ENCODE data around the gene SUSD6. TPM values are rescaled to one million over a fixed set of nuclear protein-coding genes. Genes with fewer than 3 reads are reported as not detected.

The SUSD6 gene
- total and polyA plus RNA-seq, 2 experiments from 2014 or later, result 2.8 to 3.4 TPM

- Histone ChIP-seq H3K4me3 (no peak overlapping the region), H3K4me2 (no peak overlapping the region), H3K27me3 (ENCODE audit: insufficient read depth) (no peaks in the 10 kb centered on the region), H3K4me1 (ENCODE audit: insufficient read depth) (peaks cover 25% of the 10 kb centered on the region), H3K27ac (ENCODE audit: low read depth) (no peak overlapping the region), H3K9me2 (ENCODE audit: insufficient read depth) (0 out of 2 replicates have a peak, but pooled peaks cover 10% of the 10 kb centered on the region), H3F3A (replicated peaks; ENCODE audit: low read depth) (no peaks in the 10 kb centered on the region), H4K20me1 (replicated peaks; ENCODE audit: insufficient read depth) (no peaks in the 10 kb centered on the region), H3K36me3 (ENCODE audit: insufficient read depth) (no peaks in the 10 kb centered on the region), H2AFZ (no peak overlapping the region), H3K79me2 (replicated peaks; ENCODE audit: insufficient read depth) (no peaks in the 10 kb centered on the region)
- H3K27ac Mint-ChIP-seq, result no peak overlapping the region
- DNase-seq (ENCODE audit: low spot score), result no peak
- no peak overlapping the region for H3K4me3 Mint-ChIP-seq
- H3K36me3 Mint-ChIP-seq (ENCODE audit: low read depth), result no peaks in the 10 kb centered on the region
- H3K9me3 Mint-ChIP-seq, result no peaks in the 10 kb centered on the region
- H3K4me1 Mint-ChIP-seq, result peaks cover 45% of the 10 kb centered on the region
- no peak for ATAC-seq
- no peak for TF ChIP-seq STAT1 (IDR thresholded peaks at IDR 0.05; ENCODE audit: unreplicated experiment)
- no peak for TF ChIP-seq POLR2AphosphoS5 (IDR thresholded peaks at IDR 0.05; ENCODE audit: low read depth)
- no peak for TF ChIP-seq EZH2phosphoT487 (IDR thresholded peaks at IDR 0.05; ENCODE audit: unreplicated experiment)
- TF ChIP-seq JUNB (IDR thresholded peaks at IDR 0.05; ENCODE audit: unreplicated experiment), result no peak
- TF ChIP-seq ETS1 (IDR thresholded peaks at IDR 0.05), result no peak
- TF ChIP-seq CREB1 (CRISPR knock-in tag; IDR thresholded peaks at IDR 0.05; ENCODE audit: low read depth), result no peak
- TF ChIP-seq, protein P1, sequence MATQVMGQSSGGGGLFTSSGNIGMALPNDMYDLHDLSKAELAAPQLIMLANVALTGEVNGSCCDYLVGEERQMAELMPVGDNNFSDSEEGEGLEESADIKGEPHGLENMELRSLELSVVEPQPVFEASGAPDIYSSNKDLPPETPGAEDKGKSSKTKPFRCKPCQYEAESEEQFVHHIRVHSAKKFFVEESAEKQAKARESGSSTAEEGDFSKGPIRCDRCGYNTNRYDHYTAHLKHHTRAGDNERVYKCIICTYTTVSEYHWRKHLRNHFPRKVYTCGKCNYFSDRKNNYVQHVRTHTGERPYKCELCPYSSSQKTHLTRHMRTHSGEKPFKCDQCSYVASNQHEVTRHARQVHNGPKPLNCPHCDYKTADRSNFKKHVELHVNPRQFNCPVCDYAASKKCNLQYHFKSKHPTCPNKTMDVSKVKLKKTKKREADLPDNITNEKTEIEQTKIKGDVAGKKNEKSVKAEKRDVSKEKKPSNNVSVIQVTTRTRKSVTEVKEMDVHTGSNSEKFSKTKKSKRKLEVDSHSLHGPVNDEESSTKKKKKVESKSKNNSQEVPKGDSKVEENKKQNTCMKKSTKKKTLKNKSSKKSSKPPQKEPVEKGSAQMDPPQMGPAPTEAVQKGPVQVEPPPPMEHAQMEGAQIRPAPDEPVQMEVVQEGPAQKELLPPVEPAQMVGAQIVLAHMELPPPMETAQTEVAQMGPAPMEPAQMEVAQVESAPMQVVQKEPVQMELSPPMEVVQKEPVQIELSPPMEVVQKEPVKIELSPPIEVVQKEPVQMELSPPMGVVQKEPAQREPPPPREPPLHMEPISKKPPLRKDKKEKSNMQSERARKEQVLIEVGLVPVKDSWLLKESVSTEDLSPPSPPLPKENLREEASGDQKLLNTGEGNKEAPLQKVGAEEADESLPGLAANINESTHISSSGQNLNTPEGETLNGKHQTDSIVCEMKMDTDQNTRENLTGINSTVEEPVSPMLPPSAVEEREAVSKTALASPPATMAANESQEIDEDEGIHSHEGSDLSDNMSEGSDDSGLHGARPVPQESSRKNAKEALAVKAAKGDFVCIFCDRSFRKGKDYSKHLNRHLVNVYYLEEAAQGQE (IDR thresholded peaks at IDR 0.05; ENCODE audit: unreplicated experiment), result no peak
- TF ChIP-seq EZH2 (IDR thresholded peaks at IDR 0.05; ENCODE audit: low read depth, unreplicated experiment), result no peak
- TF ChIP-seq CTCF (conservative IDR thresholded peaks at IDR 0.05; ENCODE audit: low read depth in 2 of 2), result no peak
- TF ChIP-seq NANOG (IDR thresholded peaks at IDR 0.05; ENCODE audit: borderline replicate concordance), result no peak
- no peak for TF ChIP-seq ZNF114 (CRISPR knock-in tag; IDR thresholded peaks at IDR 0.05)
- TF ChIP-seq ZNF462 (CRISPR knock-in tag; IDR thresholded peaks at IDR 0.05), result no peak
- TF ChIP-seq ZNF331 (CRISPR knock-in tag; IDR thresholded peaks at IDR 0.05; ENCODE audit: low read depth), result no peak
- peaks cover 5% of the 10 kb centered on the region for H3K27me3 Mint-ChIP-seq (ENCODE audit: insufficient read depth, low read depth, poor library complexity)
Observed at GRCh38 chr14:69648480-69649451, 37.4 kb downstream of the SUSD6 start.

Data from GM23338 (cell line).